HG02885 (cell line): ENCODE data around the gene OS9.
A peak's percentile ranks its signal among the peaks of the same experiment; 100 is the strongest.

ENCODE experiments used
- ATAC-seq: cut with Tn5 transposase; IDR thresholded peaks from one replicate; pipeline ENCODE4 v1.9.1; 2021; ENCODE audit warnings: mild to moderate bottlenecking; ENCODE audit not compliant: unreplicated experiment, poor library complexity

Gene OS9

DNA sequence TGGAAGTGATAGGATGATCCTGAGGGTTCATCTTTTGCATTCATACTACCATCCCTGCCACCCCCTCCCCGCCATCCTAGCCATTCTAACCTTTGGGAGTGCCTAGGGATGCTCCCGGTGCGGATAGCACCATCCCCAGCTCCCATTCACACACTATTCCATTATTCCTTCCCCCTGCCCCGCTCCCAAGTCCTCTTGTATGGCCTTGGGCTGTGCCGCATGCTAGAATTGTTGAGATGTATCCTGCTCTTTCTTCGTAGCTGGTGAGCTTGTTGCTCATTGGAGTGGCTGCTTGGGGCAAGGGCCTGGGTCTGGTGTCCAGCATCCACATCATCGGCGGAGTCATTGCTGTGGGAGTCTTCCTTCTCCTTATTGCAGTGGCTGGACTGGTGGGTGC is 51.6 kb downstream of the OS9 start:
- ATAC-seq, result no peak

DNA sequence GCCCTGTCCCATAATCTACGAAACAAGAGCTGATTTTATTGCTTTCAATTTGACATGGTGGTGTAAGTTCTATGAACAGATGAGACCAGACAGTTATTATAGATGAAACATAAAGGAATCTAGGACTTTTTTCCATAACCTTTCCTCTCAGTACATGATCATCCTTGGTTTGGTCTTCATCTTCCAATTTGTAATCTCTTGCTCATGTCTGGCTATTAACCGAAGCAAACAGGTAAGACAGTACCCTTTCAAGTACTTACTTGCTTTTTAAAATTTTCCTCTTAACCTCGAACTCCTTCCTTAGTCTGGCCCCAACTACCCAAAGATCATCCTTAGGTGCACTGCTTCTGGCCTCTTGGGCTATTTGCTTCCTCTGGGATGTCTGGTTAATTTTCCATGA is 52.1 kb downstream of the OS9 start:
- no peak for ATAC-seq

DNA sequence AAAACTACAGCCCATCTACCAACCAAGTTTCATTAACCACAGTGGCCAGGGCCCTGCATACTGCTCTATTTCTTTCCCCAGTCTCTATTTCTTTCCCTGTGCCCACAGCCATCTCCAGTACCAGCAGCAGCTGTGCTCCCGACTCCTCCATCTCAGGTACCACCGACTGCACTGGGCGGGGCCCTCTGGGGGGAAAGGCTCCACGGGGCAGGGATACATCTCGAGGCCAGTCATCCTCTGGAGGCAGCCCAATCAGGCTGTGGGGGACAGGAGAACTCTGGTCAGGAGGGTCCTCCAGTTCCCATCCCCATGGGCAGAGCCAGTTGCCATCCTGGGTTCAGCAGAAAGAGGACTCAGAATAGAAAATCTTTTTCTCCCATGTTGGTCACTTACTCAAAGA is 55.1 kb downstream of the OS9 start:
- ATAC-seq, result no peak

DNA sequence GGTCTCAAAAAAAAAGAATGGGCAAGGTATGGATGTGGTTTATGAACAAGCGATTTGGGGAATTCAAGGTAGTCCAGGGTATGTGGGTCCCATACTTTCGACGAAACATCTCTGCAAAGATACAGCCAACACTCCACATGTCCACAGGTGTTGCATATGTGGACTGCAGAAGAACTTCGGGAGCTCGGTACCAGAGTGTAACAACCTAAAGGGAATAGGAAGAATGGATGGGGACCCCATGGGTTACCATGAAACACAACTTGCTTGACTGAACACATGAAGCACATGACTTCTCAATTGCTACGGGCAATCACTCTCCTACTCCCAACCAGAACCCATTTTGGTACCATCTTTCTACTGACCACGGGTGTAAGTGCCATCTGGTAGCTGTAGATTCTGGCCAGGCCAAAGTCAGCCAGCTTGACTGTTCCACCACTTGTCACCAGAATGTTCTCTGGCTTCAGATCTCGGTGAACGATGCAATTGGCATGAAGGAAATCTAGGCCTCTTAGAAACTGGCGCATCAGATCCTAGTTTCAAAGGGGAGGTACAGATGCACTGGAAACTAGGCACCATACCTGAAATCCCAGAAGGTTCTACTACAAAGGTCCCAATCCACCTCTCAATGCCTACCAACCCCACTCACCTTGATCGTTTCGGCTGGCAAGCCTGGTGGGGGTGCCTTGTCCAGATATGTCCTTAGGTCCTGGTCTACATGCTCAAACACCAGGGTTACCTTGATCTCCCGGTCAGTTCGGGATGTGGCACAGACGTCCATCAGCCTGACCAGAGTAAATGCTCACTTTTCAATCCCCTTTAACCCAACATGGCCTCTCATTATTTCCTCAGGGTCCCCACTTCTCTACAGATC is 56.9 kb downstream of the OS9 start:
- no peak for ATAC-seq

DNA sequence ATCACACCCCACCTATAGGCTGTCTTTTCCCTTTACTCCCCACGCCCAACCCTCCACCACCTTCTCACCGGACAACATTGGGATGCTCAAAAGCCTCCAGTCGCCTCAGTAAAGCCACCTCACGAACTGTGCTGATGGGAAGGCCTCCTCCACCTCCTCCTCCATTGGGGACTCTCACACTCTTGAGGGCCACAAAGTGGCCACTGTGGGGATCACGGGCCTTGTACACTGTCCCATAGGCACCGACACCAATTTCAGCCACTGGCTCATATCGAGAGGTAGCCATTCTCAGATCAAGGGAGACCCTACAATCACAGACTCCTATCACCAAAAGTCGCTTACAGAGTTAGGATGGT is 57.5 kb downstream of the OS9 start:
- no peak for ATAC-seq

DNA sequence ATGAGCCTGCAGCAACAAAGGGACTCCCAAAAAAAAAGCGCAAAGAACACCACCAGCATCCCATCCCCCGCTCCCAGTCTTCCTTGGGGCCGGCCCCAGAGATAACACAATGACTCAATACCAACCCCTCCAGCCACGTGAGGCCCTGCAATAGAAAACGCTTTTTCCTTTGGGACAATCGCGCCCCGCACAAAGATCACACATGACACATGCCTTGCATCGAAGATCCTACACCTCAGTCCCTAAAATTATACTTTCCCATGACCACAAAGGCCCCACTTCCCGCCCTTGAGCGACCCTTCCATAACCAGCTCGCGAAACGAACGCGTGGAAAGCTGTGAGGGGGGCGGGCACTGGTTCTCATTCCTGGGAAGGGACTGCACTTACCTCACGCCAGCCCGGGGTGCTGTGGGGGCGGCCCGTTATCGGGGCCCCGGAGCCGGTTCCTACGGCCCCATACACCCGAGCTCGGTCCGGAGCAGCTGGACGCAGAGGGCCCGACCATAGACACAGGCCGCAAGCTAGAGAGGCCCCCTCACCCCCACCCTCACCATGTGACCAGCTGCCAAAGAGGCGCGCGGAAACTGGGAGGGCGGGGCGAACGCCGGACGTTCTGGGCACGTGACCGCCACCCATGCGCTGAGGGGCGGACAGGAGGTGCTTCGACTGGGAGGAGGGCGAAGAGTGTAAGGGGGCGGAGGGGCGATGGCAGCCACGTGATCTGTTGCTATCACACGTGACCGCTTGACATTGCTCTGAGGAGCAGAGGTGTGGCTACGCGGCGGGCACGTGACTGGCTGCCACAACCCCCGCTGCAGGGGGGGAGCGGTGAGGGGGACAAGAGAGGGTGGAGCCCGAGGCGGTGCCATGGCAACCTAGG is 58.1 kb downstream of the OS9 start, which contains the start of gene CDK4:
CDK4 (minus strand) TSS at position 523 of the 880 bp plus-strand sequence. CDS start 593 bp downstream, outside the sequence.
- peak; percentile 71 for ATAC-seq

DNA sequence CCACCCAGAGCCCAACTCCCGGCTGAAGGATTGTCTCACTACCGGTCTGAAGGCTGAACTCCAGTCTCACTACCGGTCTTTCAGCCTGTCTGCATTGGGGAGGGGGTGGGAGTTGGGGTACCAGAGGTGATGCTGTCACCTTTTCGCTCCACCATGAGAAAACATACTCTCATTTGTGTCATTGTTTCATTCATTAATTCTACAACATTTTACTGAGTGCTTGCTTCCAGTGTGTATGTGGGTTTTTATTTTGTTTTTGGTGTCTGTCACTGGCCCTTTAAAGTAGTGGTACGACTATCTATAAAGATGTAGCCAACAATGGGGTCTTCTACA is 58.7 kb downstream of the OS9 start:
- ATAC-seq, result no peak

DNA sequence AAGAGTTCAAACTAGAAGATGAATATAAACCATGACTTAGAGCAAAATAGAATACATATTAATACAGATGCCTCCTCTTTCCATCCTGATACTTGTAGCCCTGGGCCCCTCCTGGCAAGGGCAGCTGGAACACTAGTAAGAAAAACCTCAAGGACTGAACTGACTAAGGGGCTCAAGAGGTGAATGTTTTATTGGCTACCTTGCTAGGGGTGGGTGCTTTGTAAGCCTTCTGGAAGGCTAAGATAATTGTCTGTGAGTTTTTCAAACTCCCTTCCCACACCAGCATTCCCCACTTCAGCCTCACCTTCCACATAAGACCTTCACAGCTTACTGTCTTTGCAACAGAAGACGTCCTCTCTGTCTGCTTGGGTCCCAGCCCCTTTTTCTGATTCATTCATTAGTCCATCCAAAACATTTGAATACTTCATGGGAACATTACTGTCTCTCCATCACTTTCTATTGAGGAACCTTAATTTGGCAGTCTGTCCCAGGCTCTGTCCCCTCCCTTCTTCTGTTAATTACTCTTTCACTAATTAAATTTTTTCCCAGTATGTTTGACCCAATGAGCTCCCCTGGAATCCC is 59.9 kb downstream of the OS9 start:
- no peak for ATAC-seq

DNA sequence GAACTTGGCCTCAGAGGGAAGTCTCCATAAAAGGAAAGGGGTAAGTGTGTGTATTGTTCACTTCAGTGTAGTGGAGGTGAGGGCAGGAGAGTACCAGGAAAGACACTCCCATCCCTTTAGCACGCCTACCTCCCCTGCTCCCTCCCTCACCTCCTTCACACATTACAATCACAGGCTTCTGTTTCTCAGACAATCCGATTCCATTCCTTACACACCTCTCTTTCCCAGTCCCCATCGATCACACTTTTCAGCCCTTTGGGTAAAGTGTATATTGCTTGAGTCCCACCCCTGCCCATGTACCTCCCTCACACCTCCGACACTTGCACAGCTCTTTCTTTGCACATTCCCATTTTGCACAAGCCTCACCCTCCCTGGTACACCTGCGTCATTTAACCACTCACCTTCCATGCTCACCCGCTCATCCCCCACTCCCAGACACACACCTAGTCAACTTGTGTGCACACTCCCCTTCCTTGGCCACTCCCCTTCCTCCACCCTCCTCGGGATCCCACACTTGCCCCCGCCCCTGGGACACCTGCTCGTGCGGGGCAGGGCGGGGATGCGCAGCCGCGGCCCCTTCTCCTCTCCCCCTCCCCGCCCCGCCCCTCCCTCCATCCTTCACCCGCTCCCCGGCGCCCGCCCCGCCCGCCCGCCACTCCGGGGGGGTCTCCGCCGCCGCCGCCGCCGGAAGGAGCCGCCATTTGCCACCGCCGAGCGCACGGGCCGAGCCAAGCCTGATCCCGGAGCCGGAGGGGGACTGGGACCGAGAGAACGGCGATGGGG is 60.7 kb downstream of the OS9 start, which contains the start of gene MARCHF9:
MARCHF9 (plus strand) TSS at position 693 of the 783 bp plus-strand sequence. CDS start 426 bp downstream, outside the sequence.
- peak; percentile 46 for ATAC-seq

DNA sequence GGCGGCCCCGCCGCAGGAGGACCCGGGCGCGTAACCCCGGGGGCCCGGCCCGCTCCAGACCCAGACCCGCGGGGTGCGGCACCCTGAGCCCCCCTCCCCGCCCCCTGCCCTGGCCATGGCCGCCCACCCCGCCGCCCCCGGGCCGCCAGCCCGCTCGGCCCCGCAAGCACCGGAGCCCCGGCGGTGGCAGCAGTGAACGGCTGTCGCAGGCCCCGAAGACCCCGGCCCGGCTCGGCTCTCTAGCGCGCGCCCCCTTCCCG is 61.2 kb downstream of the OS9 start:
- ATAC-seq, result no peak

DNA sequence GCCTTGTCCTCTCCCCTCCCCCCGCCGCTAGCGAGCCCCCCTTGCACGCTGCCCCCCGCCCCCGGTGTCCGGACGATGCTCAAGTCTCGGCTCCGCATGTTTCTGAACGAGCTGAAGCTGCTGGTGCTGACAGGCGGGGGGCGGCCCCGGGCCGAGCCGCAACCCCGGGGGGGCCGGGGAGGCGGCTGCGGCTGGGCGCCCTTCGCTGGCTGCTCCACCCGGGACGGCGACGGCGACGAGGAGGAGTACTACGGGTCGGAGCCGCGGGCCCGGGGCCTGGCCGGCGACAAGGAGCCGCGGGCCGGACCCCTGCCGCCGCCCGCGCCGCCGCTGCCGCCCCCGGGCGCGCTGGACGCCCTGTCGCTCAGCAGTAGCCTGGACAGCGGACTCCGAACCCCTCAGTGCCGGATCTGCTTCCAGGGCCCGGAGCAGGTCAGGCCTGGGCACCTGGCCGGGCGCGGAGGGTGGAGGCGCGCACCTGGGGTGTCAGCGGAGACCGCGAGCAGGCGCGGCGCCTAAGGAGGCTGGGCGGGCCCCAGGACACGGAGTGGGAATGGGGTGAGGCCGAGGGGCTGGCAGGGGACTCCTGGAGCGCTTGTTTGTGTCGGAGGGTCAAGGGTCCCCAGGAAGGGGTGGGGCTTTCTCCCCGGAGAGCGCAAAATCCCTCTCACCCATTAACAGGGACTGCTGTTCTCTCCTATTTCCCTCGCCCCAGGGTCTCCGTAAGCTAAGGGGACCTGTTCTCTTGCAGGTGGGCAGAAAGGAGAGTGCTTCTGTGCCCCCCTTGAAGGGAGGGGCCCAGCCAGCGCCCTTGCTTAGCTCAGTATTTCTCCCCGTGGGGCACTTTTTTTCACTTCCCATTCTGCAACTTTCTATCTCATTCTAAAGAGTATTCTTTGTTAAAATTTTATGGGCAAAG is 61.8 kb downstream of the OS9 start:
- no peak for ATAC-seq

DNA sequence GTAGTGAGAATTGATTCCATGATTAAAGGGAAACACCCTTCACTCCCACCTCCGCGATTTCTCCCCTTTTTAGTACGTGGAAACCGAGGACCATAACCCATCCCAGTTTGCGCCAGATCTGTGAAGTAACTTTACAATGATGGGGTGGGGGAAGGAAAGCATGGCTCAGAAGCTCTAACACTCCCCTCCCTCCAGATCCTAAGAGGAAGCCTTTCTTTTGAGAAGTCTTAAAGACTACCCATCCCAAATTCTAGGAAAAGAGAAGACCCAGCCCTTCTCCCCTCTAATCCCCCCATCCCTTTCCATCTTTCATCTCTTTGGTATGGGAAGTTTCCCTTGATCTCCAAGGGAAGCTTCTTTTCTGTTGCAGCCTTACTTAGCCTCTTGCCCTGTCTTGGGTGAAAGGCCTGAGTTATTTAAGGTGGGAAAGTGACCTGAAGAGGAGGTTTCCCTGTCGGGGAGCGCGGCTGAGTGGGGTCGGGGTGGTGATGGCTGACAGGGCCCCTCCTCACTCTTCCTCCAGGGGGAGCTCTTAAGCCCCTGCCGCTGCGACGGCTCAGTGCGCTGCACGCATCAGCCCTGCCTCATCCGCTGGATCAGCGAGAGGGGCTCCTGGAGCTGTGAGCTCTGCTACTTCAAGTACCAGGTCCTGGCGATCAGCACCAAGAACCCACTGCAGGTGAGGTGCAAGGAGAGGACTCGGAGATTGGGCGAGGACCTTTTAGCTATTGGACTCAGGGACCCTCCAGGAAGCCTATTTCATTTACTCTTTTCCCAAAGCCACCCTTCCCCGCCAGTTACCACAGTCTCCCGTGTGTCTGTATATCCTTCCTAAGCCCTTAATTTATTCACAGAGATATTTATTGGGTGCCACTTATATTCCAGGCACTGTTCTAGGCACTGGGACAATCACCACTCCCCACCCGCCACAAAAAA is 62.7 kb downstream of the OS9 start:
- ATAC-seq, result peak; percentile 29

DNA sequence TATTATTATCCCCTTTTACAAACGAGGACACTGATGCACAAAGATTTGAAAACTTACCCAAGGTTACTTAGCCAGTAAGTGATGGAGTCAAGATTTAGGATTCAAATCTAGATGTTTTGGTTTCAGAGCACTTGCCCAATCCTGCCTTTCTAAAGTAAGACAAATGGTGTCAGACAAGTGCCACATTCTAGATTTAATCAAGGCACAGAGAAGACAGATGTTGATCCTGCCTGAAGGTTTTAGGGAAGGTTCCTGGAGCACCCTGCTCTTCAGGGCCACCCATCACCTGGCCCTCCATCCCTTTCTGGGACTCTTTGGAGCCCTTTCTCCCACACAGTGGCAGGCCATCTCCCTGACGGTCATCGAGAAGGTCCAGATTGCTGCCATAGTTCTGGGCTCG is 63.8 kb downstream of the OS9 start:
- ATAC-seq, result no peak

DNA sequence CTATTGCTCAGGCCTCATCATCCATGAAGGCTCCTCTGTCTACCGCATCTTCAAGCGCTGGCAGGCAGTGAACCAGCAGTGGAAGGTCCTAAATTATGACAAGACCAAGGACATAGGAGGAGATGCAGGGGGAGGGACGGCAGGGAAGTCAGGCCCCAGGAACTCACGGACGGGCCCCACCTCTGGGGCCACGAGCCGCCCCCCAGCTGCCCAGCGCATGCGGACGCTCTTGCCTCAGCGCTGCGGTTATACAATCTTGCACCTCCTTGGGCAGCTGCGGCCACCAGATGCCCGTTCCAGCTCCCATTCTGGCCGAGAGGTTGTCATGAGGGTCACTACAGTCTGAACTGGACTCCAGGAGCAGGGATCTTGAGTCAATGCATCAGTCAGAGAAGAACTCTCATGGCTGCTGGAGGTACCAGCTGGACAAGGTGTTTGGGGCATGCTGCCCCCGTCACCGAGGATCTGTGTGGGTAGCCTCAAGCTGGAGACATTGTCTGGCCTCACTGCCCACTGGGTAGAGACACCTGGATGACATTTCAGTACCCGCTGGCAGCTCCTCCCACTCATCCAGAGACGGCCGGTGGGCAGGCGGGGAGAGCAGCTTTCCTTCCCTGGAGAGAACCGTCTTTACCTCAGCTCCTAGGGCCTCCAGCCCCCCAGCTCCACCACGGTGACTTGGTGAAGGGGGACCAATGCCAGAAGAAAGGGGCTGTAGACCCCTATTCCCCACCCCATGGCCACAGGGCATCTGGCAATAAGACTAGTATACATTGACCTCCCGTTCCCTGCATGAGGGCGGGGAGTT is 64.8 kb downstream of the OS9 start:
- ATAC-seq, result no peak

DNA sequence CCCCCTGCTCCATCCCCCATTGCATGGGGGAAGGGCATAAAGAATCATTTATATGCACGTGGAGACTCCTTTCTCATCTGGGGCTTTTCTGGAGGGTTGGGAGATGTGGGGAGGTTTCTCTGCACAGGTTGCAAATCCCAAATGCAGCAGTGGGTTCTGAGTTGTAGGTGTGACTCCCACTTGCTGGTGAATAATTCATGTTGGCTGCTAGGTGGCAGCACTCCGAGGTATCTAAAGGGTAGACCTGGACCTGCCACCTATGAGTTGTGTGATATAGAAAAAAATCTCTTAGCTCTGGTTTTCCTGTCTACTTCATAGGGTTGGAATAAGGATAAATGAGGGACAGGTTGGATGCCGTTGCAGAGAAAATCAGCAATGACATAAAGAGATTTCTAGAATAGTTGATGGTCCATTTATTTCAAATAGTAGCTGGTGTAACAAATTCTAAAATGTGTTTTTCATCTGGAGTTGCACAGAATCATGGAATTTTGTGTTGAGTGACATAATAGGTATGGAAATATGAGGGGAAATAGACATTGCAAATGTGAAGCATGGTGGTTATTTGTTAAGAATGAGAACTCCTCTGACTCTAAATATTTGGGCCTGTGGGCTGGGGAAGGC is 65.5 kb downstream of the OS9 start:
- ATAC-seq, result peak; percentile 27

DNA sequence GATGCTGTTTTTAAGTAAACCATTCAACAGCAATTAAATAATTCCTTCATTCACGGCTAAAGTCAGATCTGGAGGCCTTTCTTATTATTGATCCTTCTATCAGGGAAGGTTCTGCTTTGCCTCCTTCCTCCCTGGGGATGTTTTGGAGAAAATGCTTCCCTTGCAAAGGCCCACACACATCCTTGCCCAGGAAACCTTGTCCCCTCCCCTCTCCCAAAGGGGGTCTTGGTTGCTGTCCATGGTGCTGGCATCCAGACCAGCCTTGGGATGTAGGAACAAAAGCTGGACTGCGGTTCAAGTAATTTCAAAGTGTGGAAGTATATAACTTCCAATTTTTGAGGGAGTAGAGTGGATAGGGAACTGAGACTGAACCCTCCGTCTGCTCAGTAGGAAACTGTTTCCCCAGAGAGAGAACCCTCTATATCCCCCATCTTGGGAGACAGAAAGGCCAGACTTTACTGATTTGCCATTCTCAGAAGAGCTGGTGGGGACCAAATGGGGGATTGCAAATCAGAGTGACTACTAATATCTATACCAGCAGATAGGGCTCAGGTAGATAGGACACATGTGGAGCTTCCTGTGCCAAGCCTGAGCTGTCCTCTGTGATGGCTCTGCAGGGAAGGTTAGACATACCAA is 66.5 kb downstream of the OS9 start:
- ATAC-seq, result no peak
